ENCODE data around the gene ESRRA.
A peak's percentile ranks its signal among the peaks of the same experiment; 100 is the strongest.

Gene ESRRA

DNA sequence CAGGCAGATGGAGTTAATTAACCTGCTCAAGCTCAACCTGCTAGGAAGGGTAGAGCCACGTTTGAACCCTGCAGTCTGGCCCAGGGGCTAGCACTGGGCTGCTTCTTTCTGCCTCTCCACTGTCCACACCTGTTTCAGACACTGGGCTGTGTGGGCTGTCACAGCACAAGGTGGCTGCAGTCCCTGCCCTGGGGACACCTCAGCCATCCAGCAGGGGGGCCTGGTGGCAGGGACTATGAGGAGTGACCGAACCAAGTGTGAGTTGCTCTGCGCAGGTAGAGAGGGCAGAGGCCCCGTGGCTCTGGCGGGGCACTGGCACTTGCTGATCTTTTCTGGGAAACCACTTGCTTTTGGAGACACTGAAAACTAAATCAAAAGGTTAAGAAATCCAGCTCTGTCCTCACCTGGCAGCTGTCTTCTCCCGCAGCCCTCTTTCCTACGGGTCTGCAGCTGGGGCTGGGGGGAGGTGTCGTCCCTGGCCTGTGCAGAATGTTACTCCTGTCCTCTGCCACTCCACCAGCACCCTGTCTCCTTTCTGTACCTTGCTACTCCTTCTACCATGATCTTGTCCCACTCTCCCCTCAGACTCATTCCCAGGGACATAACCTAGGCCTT, 26.6 kb upstream of the ESRRA start:
- H3K14ac ChIP-seq (ENCODE audit: low read length) = no peak overlapping the region
- no peak overlapping the region for H3K4me3 ChIP-seq (ENCODE audit: low read depth, low read length)
- no peak overlapping the region for H3K4ac ChIP-seq (ENCODE audit: low read depth, low read length)
- H2BK120ac ChIP-seq (ENCODE audit: insufficient read depth, low read length, poor library complexity) = no peak overlapping the region
- peaks cover 2% of the 10 kb centered on the region for H3K9me3 ChIP-seq (ENCODE audit: insufficient read depth, low read depth, low read length)
- no peak overlapping the region for H4K12ac ChIP-seq (ENCODE audit: low read depth, low read length)
- H4K8ac ChIP-seq (ENCODE audit: low read depth, low read length) = no peak overlapping the region
- peaks cover 9% of the 10 kb centered on the region for H3K79me1 ChIP-seq (ENCODE audit: low read length)
- no CpG with 5 or more reads among the region's 8 CpGs for WGBS (ENCODE audit: extremely low coverage, insufficient coverage, insufficient read length)
- H3K18ac ChIP-seq (ENCODE audit: low read length) = no peak overlapping the region
- no peak overlapping the region for H2AFZ ChIP-seq (ENCODE audit: insufficient read depth, low read length, poor library complexity)
- H2BK5ac ChIP-seq (ENCODE audit: low read depth, low read length, poor library complexity) = no peak overlapping the region
- no peak overlapping the region for H3K4me2 ChIP-seq (ENCODE audit: low read length)
- H3K27me3 ChIP-seq (ENCODE audit: insufficient read depth, low read length) = no peaks in the 10 kb centered on the region
- no peak overlapping the region for H2AK5ac ChIP-seq (ENCODE audit: low read length)
- no peak overlapping the region for H4K91ac ChIP-seq (ENCODE audit: low read depth, low read length)
- H3K23ac ChIP-seq (ENCODE audit: low read length) = peak overlapping the region; percentile 17
- no peak overlapping the region for H3K9ac ChIP-seq (ENCODE audit: low read length)
- no peak overlapping the region for H3K27ac ChIP-seq (ENCODE audit: low read depth, low read length)
- no peak overlapping the region for H2BK12ac ChIP-seq (ENCODE audit: low read length)
- DNase-seq = peak; percentile 78 to 81
- H3K79me2 ChIP-seq (ENCODE audit: control insufficient read depth, insufficient read depth, low read length, poor library complexity) = no peaks in the 10 kb centered on the region
- peaks cover 20 to 24% of the 10 kb centered on the region in 2 experiments for H3K36me3 ChIP-seq (ENCODE audit: control insufficient read depth in 1 of 2, insufficient read depth in 2 of 2, low read length in 2 of 2)
- H3K4me1 ChIP-seq (ENCODE audit: control insufficient read depth in 1 of 2, insufficient read depth in 2 of 2, low read length in 2 of 2) = peaks cover 14 to 18% of the 10 kb centered on the region in 2 experiments

DNA sequence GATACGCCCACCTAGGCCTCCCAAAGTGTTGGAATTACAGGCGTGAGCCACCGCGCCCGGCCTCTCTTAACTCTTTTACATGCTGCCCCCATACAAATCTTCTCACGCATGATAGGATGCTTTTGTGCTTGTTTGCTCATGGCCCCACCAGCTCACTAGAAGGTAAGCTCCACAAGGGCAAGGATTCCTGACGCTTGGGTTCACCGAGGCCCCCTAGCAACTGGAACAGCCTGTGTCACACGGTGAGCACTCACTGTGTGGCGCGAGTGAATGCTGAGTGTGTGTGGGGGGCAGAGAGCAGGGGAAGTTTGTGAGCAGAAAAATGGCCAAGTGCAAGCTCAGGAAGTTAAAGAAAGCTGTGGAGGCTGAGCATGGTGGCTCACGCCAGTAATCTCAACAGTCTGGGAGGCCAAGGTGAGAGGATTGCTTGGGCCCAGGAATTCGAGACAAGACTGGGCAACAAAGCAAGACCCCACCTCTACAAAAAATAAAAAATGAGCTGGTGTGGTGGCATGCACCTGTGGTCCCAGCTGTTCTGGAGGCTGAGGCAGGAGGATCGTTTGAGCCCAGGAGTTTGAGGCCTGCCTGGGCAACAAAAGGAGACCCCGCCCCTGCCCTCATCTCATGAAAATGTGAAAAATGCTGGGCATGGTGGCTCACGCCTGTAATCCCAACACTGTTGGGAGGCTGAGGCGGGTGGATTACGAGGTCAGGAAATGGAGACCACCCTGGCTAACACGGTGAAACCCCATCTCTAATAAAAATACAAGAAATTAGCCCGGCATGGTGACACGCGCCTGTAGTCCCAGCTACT, 23.2 kb upstream of the ESRRA start:
- no peak overlapping the region for H3K23ac ChIP-seq (ENCODE audit: low read length)
- H2BK120ac ChIP-seq (ENCODE audit: insufficient read depth, low read length, poor library complexity) = no peak overlapping the region
- H2AFZ ChIP-seq (ENCODE audit: insufficient read depth, low read length, poor library complexity) = no peak overlapping the region
- peak; percentile 67 to 82 for DNase-seq
- H4K91ac ChIP-seq (ENCODE audit: low read depth, low read length) = no peak overlapping the region
- H3K4me1 ChIP-seq (ENCODE audit: control insufficient read depth in 1 of 2, insufficient read depth in 2 of 2, low read length in 2 of 2) = peaks cover 14 to 18% of the 10 kb centered on the region in 2 experiments
- no peak overlapping the region for H3K27ac ChIP-seq (ENCODE audit: low read depth, low read length)
- no peak overlapping the region for H4K8ac ChIP-seq (ENCODE audit: low read depth, low read length)
- WGBS (ENCODE audit: extremely low coverage, insufficient coverage, insufficient read length) = no CpG with 5 or more reads among the region's 22 CpGs
- H3K4me2 ChIP-seq (ENCODE audit: low read length) = no peak overlapping the region
- no peaks in the 10 kb centered on the region for H3K27me3 ChIP-seq (ENCODE audit: insufficient read depth, low read length)
- no peak overlapping the region for H2BK5ac ChIP-seq (ENCODE audit: low read depth, low read length, poor library complexity)
- no peak overlapping the region for H2AK5ac ChIP-seq (ENCODE audit: low read length)
- H3K9me3 ChIP-seq (ENCODE audit: insufficient read depth, low read depth, low read length) = peaks cover 2% of the 10 kb centered on the region
- H3K4ac ChIP-seq (ENCODE audit: low read depth, low read length) = no peak overlapping the region
- no peak overlapping the region for H3K18ac ChIP-seq (ENCODE audit: low read length)
- H2BK12ac ChIP-seq (ENCODE audit: low read length) = no peak overlapping the region
- H3K79me2 ChIP-seq (ENCODE audit: control insufficient read depth, insufficient read depth, low read length, poor library complexity) = peaks cover 7% of the 10 kb centered on the region
- no peak overlapping the region for H3K9ac ChIP-seq (ENCODE audit: low read length)
- H3K79me1 ChIP-seq (ENCODE audit: low read length) = peaks cover 14% of the 10 kb centered on the region
- H3K36me3 ChIP-seq (ENCODE audit: control insufficient read depth in 1 of 2, insufficient read depth in 2 of 2, low read length in 2 of 2) = peaks cover 14 to 16% of the 10 kb centered on the region in 2 experiments
- no peak overlapping the region for H4K12ac ChIP-seq (ENCODE audit: low read depth, low read length)
- H3K4me3 ChIP-seq (ENCODE audit: low read depth, low read length) = no peak overlapping the region
- no peak overlapping the region for H3K14ac ChIP-seq (ENCODE audit: low read length)

DNA sequence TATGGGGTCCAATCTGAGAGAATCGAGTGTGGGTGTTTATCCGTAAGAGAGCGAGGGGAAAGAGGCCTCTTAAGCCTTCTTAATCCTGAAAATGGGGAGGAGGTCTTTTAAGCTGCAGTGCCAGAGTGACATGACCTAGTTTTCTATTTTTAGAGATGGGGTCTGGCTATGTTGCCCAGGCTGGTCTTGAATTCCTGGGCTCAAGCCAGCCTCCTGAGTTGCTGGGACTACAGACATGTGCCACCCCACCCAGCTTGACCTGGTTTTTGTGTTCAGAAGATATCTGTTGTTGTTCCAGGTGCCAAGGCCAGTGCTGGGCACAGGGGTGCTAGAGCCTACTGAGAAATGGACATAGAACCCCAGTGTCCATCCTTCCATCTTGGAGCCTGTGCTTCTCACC, 22.2 kb upstream of the ESRRA start:
- Histone ChIP-seq H3K27ac (ENCODE audit: low read depth, low read length) (no peak overlapping the region), H2AFZ (ENCODE audit: insufficient read depth, low read length, poor library complexity) (no peak overlapping the region), H2BK5ac (ENCODE audit: low read depth, low read length, poor library complexity) (no peak overlapping the region), H3K23ac (ENCODE audit: low read length) (no peak overlapping the region), H3K9ac (ENCODE audit: low read length) (no peak overlapping the region), H3K14ac (ENCODE audit: low read length) (no peak overlapping the region), H2BK120ac (ENCODE audit: insufficient read depth, low read length, poor library complexity) (no peak overlapping the region), H4K8ac (ENCODE audit: low read depth, low read length) (no peak overlapping the region), H4K91ac (ENCODE audit: low read depth, low read length) (no peak overlapping the region), H3K4ac (ENCODE audit: low read depth, low read length) (no peak overlapping the region), H3K27me3 (ENCODE audit: insufficient read depth, low read length) (no peaks in the 10 kb centered on the region), H3K4me2 (ENCODE audit: low read length) (no peak overlapping the region), H2BK12ac (ENCODE audit: low read length) (no peak overlapping the region), H3K18ac (ENCODE audit: low read length) (no peak overlapping the region), H3K4me3 (ENCODE audit: low read depth, low read length) (no peak overlapping the region), H2AK5ac (ENCODE audit: low read length) (peak overlapping the region; percentile 50), H3K9me3 (ENCODE audit: insufficient read depth, low read depth, low read length) (peaks cover 2% of the 10 kb centered on the region), H4K12ac (ENCODE audit: low read depth, low read length) (no peak overlapping the region), H3K4me1 (ENCODE audit: control insufficient read depth in 1 of 2, insufficient read depth in 2 of 2, low read length in 2 of 2) (peaks cover 14 to 18% of the 10 kb centered on the region in 2 experiments), H3K36me3 (ENCODE audit: control insufficient read depth in 1 of 2, insufficient read depth in 2 of 2, low read length in 2 of 2) (peaks cover 14 to 18% of the 10 kb centered on the region in 2 experiments), H3K79me1 (ENCODE audit: low read length) (peaks cover 14% of the 10 kb centered on the region), H3K79me2 (ENCODE audit: control insufficient read depth, insufficient read depth, low read length, poor library complexity) (peaks cover 7% of the 10 kb centered on the region)
- no peak for DNase-seq
- whole genome bisulfite sequencing (ENCODE audit: extremely low coverage, insufficient coverage, insufficient read length) = no CpG with 5 or more reads among the region's 3 CpGs

DNA sequence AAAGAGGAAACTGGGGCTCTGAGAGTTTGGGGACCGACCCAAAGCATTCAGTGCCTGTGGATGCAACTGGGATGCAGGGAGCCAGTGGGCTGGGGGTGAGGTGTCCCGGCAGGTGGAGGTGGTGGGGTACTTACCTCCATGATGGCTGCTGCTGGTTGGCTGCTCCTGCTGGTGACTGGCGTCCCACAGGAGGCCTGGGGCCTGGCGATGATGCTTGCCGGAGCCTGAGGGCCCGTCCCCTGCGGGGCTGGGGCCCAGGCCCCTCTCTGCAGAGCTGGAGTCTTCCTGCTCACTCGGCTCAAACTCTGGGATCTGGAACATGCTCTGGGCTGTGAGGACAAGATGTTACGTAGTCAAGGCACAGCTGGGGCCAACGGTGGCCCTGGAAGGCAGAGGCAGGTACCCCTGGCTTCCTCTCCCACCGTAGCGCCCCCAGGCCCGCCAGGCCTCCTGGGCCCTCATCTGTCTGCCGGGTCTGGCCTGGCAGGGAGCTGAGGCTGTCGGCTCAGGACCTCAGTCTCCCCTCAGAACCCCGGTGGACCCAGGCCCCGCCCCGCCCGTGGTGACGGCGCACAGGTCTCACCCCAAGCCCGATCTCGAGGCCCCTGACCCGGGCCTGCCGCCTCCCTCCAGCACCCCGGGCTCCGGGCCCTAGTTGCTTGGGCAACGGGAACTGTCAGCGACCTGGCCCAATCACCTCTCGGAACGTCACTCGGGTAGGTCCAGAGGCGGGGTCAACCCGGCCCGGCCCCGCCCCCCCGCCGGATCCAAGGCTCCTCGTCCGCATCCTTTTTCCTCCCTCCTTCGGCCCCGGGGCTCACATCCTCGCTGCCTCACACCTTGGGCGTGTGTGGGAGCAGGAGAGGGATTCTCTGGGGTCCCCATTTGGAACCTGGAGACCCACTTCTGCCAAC, 21.0 kb upstream of the ESRRA start, which contains the start of gene BAD:
TSS of gene BAD (minus strand) at position 618 of the 914 bp plus-strand sequence. CDS start at position 321, 297 bp downstream.
- Histone ChIP-seq H2BK5ac (ENCODE audit: low read depth, low read length, poor library complexity) (peak within 1 kb of the TSS; percentile 63), H2AFZ (ENCODE audit: insufficient read depth, low read length, poor library complexity) (peak within 1 kb of the TSS; percentile 80), H3K4me1 (ENCODE audit: control insufficient read depth in 1 of 2, insufficient read depth in 2 of 2, low read length in 2 of 2) (peaks cover 14 to 18% of the 10 kb centered on the region in 2 experiments), H3K27me3 (ENCODE audit: insufficient read depth, low read length) (no peaks in the 10 kb centered on the region), H3K79me2 (ENCODE audit: control insufficient read depth, insufficient read depth, low read length, poor library complexity) (peaks cover 7% of the 10 kb centered on the region), H4K8ac (ENCODE audit: low read depth, low read length) (peak within 1 kb of the TSS; percentile 81), H3K79me1 (ENCODE audit: low read length) (peaks cover 14% of the 10 kb centered on the region), H3K23ac (ENCODE audit: low read length) (no peak within 1 kb of the TSS), H3K4me2 (ENCODE audit: low read length) (peak within 1 kb of the TSS; percentile 100), H3K36me3 (ENCODE audit: control insufficient read depth in 1 of 2, insufficient read depth in 2 of 2, low read length in 2 of 2) (peaks cover 7 to 16% of the 10 kb centered on the region in 2 experiments), H2AK5ac (ENCODE audit: low read length) (peak within 1 kb of the TSS; percentile 16), H3K9ac (ENCODE audit: low read length) (peak within 1 kb of the TSS; percentile 86), H2BK120ac (ENCODE audit: insufficient read depth, low read length, poor library complexity) (peak within 1 kb of the TSS; percentile 59), H2BK12ac (ENCODE audit: low read length) (peak within 1 kb of the TSS; percentile 4), H3K27ac (ENCODE audit: low read depth, low read length) (peak within 1 kb of the TSS; percentile 77), H3K9me3 (ENCODE audit: insufficient read depth, low read depth, low read length) (peaks cover 2% of the 10 kb centered on the region), H3K4me3 (ENCODE audit: low read depth, low read length) (peak within 1 kb of the TSS; percentile 86), H3K14ac (ENCODE audit: low read length) (peak within 1 kb of the TSS; percentile 78), H3K4ac (ENCODE audit: low read depth, low read length) (peak within 1 kb of the TSS; percentile 38), H4K12ac (ENCODE audit: low read depth, low read length) (peak within 1 kb of the TSS; percentile 54), H3K18ac (ENCODE audit: low read length) (peak within 1 kb of the TSS; percentile 83), H4K91ac (ENCODE audit: low read depth, low read length) (peak within 1 kb of the TSS; percentile 83)
- no CpG with 5 or more reads among the region's 44 CpGs for WGBS (ENCODE audit: extremely low coverage, insufficient coverage, insufficient read length)
- DNase-seq = peak; percentile 95 to 96
